Activated CD4-positive, alpha-beta T cell treated with anti-CD3 and anti-CD28 coated beads for 36 hours (primary cell): ENCODE measurements around the gene ALAD. TPM values are rescaled to one million over a fixed set of nuclear protein-coding genes. Genes with fewer than 3 reads are reported as not detected.

Experiments used
- ATAC-seq: fragments of 200-7000 bp; cut with Tn5 transposase; one replicate; pipeline ENCODE4 v1.10.0; 2021; ENCODE audit warnings: mild to moderate bottlenecking, moderate library complexity
- CTCF ChIA-PET: fragments of 350-600 bp; sonication (Branson Sonifier 250); formaldehyde crosslinking; loops from one replicate; lab custom pipeline; 2021; ENCODE audit warnings: antibody characterized with exemption; lab: Charles Lee
- POLR2A ChIA-PET: fragments of 350-600 bp; sonication (Branson Sonifier 250); formaldehyde crosslinking; loops from one replicate; lab custom pipeline; 2021; ENCODE audit warnings: antibody characterized with exemption, inconsistent platforms; lab: Charles Lee
- DNase-seq: peaks from one replicate; pipeline ENCODE4 v3.0.0-alpha.2; 2020
- H3K27ac Mint-ChIP-seq: one replicate; pipeline ENCODE4 v1.8.0; 2021; ENCODE audit warnings: mixed read lengths
- H3K27me3 Mint-ChIP-seq: one replicate; pipeline ENCODE4 v1.8.0; 2021; ENCODE audit warnings: mixed read lengths
- H3K36me3 Mint-ChIP-seq: one replicate; pipeline ENCODE4 v1.8.0; 2021; ENCODE audit warnings: low read depth, mixed read lengths
- H3K4me1 Mint-ChIP-seq: one replicate; pipeline ENCODE4 v1.8.0; 2021; ENCODE audit warnings: mixed read lengths
- H3K4me3 Mint-ChIP-seq: one replicate; pipeline ENCODE4 v1.8.0; 2021; ENCODE audit warnings: mild to moderate bottlenecking, moderate library complexity, mixed read lengths
- H3K9me3 Mint-ChIP-seq: one replicate; pipeline ENCODE4 v1.8.0; 2021; ENCODE audit warnings: low read depth, mixed read lengths
- intact Hi-C, 2 experiments: fragments of 100-400 bp; cut with DNase I in 1 of 2; cut with micrococcal nuclease in 1 of 2; formaldehyde crosslinking; loops; one replicate each; pipeline versions ENCODE4 v1.14.2 to v1.15.1; 2022 to 2024; cut with DNase I, micrococcal nuclease
- total RNA-seq, 2 experiments: library from RNA; stranded (reverse); gene quantifications; one replicate each; pipeline ENCODE4 v1.2.3, GENCODE V29; 2021

ALAD gene
- total RNA-seq, 2 experiments from 2014 or later, result 20.2 to 30.1 TPM

DNA sequence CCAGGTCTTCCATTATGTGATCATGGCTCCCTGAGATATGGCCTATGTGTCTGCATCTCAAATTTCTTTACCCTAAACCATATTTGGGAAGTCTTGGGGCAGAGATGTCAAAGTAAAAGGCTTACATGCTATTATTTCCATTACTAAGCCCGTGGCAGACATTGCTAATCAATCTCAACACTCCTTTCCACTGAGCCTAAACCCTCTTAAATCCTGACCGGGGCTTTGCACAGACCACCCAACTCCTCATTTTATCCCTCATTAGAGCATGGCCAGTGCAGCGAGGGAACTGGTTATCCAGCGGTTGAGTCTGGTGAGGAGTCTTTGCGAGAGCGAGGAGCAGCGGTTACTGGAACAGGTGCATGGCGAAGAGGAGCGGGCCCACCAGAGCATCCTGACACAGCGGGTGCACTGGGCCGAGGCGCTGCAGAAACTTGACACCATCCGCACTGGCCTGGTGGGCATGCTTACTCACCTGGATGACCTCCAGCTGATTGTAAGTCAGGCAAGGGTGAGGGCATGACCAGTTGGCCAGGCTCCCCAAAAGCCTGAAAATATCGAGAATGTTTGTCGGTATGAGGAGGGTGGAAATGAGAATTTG lies 40.7 kb downstream of the ALAD start:
- ChIA-PET CTCF (no interaction called here), POLR2A (interaction anchor here (1.5 kb wide), 1 partner anchor 9 kb away, joined by 6 read pairs; no protein-coding TSS in a partner anchor)
- Mint-ChIP-seq H3K9me3 (no peaks in the 10 kb centered on the region), H3K4me3 (no peak overlapping the region), H3K27me3 (peaks cover 8% of the 10 kb centered on the region), H3K4me1 (peaks cover 14% of the 10 kb centered on the region), H3K36me3 (no peaks in the 10 kb centered on the region), H3K27ac (no peak overlapping the region)
- DNase-seq (no peak), ATAC-seq (no peak)
- intact Hi-C loops, result no loop called here

DNA sequence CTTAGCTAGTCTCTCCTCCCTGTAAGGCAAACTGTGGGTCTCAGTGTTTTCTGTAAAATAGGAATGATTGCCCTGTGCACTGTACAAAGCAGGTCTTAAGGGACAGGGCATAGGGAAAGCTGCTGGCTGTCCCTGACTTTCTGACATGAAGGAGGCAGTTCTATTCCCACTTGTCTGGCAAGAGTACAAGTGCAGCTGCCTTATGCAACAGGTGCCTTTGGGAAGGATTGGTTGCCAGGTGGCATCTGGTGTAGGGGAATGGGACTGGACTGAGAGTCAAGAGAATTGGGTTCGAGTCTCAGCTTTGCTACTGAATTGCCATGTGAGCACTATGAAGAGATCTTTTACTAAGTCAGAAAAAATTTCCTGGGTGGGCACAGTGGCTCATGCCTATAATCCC lies 41.7 kb downstream of the ALAD start:
- intact Hi-C loops, result no loop called here
- no peak overlapping the region for H3K4me3 Mint-ChIP-seq
- no peak overlapping the region for H3K27ac Mint-ChIP-seq
- POLR2A ChIA-PET, result no interaction called here
- peaks cover 8% of the 10 kb centered on the region for H3K27me3 Mint-ChIP-seq
- CTCF ChIA-PET, result interaction anchor here (0.5 kb wide), 1 partner anchor 168 kb away, joined by 3 read pairs; no protein-coding TSS in a partner anchor
- ATAC-seq (no peak), DNase-seq (no peak)
- no peaks in the 10 kb centered on the region for H3K36me3 Mint-ChIP-seq
- H3K4me1 Mint-ChIP-seq, result peaks cover 14% of the 10 kb centered on the region
- no peaks in the 10 kb centered on the region for H3K9me3 Mint-ChIP-seq

DNA sequence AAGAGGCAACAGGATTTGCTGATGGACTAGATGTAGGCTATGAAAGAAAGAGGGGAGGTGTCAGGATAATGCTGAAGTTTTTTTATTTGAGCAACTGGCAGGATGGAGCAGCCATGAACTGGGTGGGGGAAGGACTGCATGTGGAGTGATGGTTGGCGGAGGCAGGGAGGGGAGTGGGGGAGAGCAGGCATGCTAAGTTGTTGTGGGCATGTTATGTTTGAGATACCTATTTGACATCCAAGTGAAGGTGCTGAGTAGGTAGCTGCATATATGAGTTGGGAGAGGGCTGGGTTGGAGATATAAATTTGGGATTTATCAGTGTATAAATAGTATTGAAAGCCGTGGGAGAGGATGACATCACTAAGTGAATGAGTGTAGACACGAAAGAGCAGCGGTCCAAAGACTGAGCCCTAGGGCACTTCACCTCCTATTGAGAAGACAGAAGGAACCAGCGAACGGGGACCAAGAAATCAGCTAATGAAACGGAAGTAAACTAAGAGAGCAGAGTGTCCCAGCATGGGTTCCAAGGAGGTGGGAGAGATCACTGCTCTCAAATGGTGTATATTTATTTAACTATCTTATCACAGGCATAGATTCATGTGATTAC lies 44.3 kb downstream of the ALAD start:
- POLR2A ChIA-PET, result no interaction called here
- H3K4me3 Mint-ChIP-seq, result no peak overlapping the region
- CTCF ChIA-PET, result interaction anchor here (2.1 kb wide), 1 partner anchor 17 kb away, joined by 6 read pairs; the partner anchor contains the start of gene WDR31
- H3K27me3 Mint-ChIP-seq, result peaks cover 23% of the 10 kb centered on the region
- no peaks in the 10 kb centered on the region for H3K36me3 Mint-ChIP-seq
- no peaks in the 10 kb centered on the region for H3K9me3 Mint-ChIP-seq
- no peak for ATAC-seq
- no peak for DNase-seq
- H3K27ac Mint-ChIP-seq, result no peak overlapping the region
- intact Hi-C loops, result no loop called here
- peaks cover 17% of the 10 kb centered on the region for H3K4me1 Mint-ChIP-seq

- H3K9me3 Mint-ChIP-seq, result no peaks in the 10 kb centered on the region
Measured at GRCh38 chr9:113355040-113355596, 46.0 kb downstream of the ALAD start.

GRCh38 chr9:113352411-113352810 lies 48.7 kb downstream of the ALAD start:
- Mint-ChIP-seq H3K9me3 (no peaks in the 10 kb centered on the region), H3K36me3 (no peaks in the 10 kb centered on the region), H3K4me3 (no peak overlapping the region), H3K4me1 (peaks cover 33% of the 10 kb centered on the region), H3K27me3 (peaks cover 44% of the 10 kb centered on the region), H3K27ac (peak overlapping the region; percentile 8)
- no peak for ATAC-seq
- ChIA-PET POLR2A (interaction anchor here (0.6 kb wide), 1 partner anchor 226 kb away, joined by 3 read pairs; no protein-coding TSS in a partner anchor), CTCF (interaction anchor here (0.6 to 1.4 kb wide), 4 partner anchors 15 to 251 kb away, joined by 3 to 4 read pairs (median 4); partner anchors contain the start of gene HDHD3)
- DNase-seq, result no peak
- intact Hi-C loops, result no loop called here

More at GRCh38 chr9:113355040-113355596, 46.0 kb downstream of the ALAD start:
- no peak overlapping the region for H3K27ac Mint-ChIP-seq
- no peak for DNase-seq
- POLR2A ChIA-PET, result no interaction called here
- intact Hi-C loops, result no loop called here
- H3K27me3 Mint-ChIP-seq, result peaks cover 37% of the 10 kb centered on the region
- peaks cover 21% of the 10 kb centered on the region for H3K4me1 Mint-ChIP-seq
- H3K36me3 Mint-ChIP-seq, result no peaks in the 10 kb centered on the region
- CTCF ChIA-PET, result no interaction called here
- no peak overlapping the region for H3K4me3 Mint-ChIP-seq
- no peak for ATAC-seq

- ATAC-seq (no peak), DNase-seq (no peak)
- H3K36me3 Mint-ChIP-seq, result no peaks in the 10 kb centered on the region
- no peak overlapping the region for H3K27ac Mint-ChIP-seq
- peaks cover 44% of the 10 kb centered on the region for H3K27me3 Mint-ChIP-seq
- intact Hi-C loops, result no loop called here
- no peak overlapping the region for H3K4me3 Mint-ChIP-seq
- no peaks in the 10 kb centered on the region for H3K9me3 Mint-ChIP-seq
- ChIA-PET POLR2A (interaction anchor here (0.6 to 0.8 kb wide), 2 partner anchors 12 to 18 kb away, joined by 3 read pairs; partner anchors contain the start of gene WDR31), CTCF (interaction anchor here (0.6 to 1.4 kb wide), 6 partner anchors 15 to 1647 kb away, joined by 3 to 4 read pairs (median 3); partner anchors contain the start of gene HDHD3)
- peaks cover 33% of the 10 kb centered on the region for H3K4me1 Mint-ChIP-seq
Measured at GRCh38 chr9:113352006-113352405, 49.1 kb downstream of the ALAD start.

DNA sequence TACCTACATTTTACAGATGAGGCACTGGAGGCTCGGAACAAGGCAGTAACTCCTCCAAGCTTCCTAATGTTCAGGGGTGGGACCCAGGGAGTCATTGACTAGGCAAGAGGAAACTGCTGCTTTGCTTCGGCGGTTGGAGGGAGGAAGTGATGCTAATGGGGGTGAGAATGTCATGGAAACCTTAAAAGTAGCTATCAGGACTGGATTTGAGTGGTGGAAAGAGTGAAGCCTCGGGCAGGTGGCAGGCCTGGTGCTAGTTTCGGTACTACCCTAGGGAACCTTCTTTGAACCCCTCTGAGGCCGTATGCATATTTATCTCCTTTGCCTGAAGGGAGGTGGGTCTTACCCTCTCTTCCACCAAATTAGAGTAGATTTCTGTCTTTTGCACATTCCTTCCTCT lies 50.1 kb downstream of the ALAD start:
- CTCF ChIA-PET, result interaction anchor here (0.6 to 2.8 kb wide), 10 partner anchors 11 to 766 kb away, joined by 3 to 11 read pairs (median 4); partner anchors contain the start of genes HDHD3 and WDR31
- POLR2A ChIA-PET, result interaction anchor here (0.6 to 1.9 kb wide), 5 partner anchors 10 to 481 kb away, joined by 3 to 6 read pairs (median 4); partner anchors contain the start of genes C9orf43, POLE3 and WDR31
- no peaks in the 10 kb centered on the region for H3K9me3 Mint-ChIP-seq
- peaks cover 37% of the 10 kb centered on the region for H3K27me3 Mint-ChIP-seq
- peak; percentile 67 for DNase-seq
- H3K4me1 Mint-ChIP-seq, result peaks cover 36% of the 10 kb centered on the region
- intact Hi-C loops, result loop anchor here (1.0 to 2.0 kb wide), 4 partner anchors 10 to 60 kb away; partner anchors contain the start of genes ALAD (in 1 of the 2), C9orf43 (in 1 of the 2), POLE3 (in 1 of the 2) and WDR31 (in 1 of the 2)
- ATAC-seq, result peak; percentile 47
- H3K27ac Mint-ChIP-seq, result peak overlapping the region; percentile 71
- peak overlapping the region; percentile 75 for H3K4me3 Mint-ChIP-seq
- no peaks in the 10 kb centered on the region for H3K36me3 Mint-ChIP-seq

DNA sequence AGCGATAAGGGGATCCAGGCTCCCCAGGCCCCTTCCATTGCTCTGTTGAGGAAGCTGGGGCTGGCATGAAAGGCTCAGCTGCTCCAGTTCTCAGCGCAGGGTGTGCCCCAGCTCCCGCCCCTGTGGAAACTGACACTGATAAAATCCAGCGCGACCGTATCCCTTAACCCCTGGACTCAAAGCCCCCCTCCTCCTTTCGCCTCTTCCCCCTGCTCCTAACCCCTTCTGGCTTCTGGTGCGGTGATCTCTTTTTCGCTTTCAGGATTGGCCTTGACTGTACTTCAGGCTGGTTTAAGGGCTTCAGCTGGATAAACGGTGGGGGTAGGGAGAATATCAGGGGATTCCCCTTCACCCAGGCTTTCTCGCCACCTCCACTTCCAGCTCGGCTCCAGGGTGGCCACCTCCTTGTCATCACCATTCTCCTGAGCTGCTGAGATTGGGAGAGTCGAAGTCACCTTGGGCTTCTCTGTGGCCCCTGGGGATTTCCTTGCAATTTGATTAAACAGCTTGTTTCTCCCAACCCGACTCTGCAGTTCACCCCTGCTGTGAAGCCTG lies 50.9 kb downstream of the ALAD start:
- ChIA-PET POLR2A (interaction anchor here (0.7 to 1.9 kb wide), 4 partner anchors 10 to 60 kb away, joined by 3 to 6 read pairs (median 4); partner anchors contain the start of genes C9orf43, POLE3 and WDR31), CTCF (interaction anchor here (0.5 to 2.8 kb wide), 10 partner anchors 10 to 766 kb away, joined by 3 to 11 read pairs (median 4); partner anchors contain the start of gene WDR31)
- intact Hi-C loops, result loop anchor here (1.0 to 2.0 kb wide), 3 partner anchors 10 to 61 kb away; partner anchors contain the start of genes ALAD (in 1 of the 2), C9orf43 (in 1 of the 2), POLE3 (in 1 of the 2) and WDR31 (in 1 of the 2)
- peak; percentile 37 for DNase-seq
- Mint-ChIP-seq H3K4me1 (peaks cover 44% of the 10 kb centered on the region), H3K27me3 (peaks cover 37% of the 10 kb centered on the region), H3K27ac (peak overlapping the region; percentile 71), H3K36me3 (no peaks in the 10 kb centered on the region), H3K9me3 (no peaks in the 10 kb centered on the region), H3K4me3 (peak overlapping the region; percentile 75)
- peak; percentile 20 for ATAC-seq

- Mint-ChIP-seq H3K4me1 (peaks cover 48% of the 10 kb centered on the region), H3K27me3 (peaks cover 37% of the 10 kb centered on the region)
- intact Hi-C loops, result loop anchor here (1.0 to 10.0 kb wide), 7 partner anchors 9 to 295 kb away; partner anchors contain the start of genes WDR31 (in 2 of the 2), ALAD (in 1 of the 2), C9orf43 (in 1 of the 2) and CDC26 (in 1 of the 2)
Measured at GRCh38 chr9:113349445-113350094, 51.5 kb downstream of the ALAD start, which contains the start of gene BSPRY. BSPRY (plus strand) TSS chr9:113349541; CDS start chr9:113349580, 39 bp downstream.

GRCh38 chr9:113349066-113349444 lies 52.0 kb downstream of the ALAD start:
- POLR2A ChIA-PET, result interaction anchor here (1.3 kb wide), 1 partner anchor 9 kb away, joined by 5 read pairs; the partner anchor contains the start of gene WDR31
- intact Hi-C loops, result loop anchor here in 1 of 2 experiments (1.0 to 10.0 kb wide), 5 partner anchors 9 to 294 kb away; partner anchors contain the start of genes CDC26, PRPF4, SLC31A2 and WDR31
- H3K27me3 Mint-ChIP-seq, result peaks cover 37% of the 10 kb centered on the region

More at GRCh38 chr9:113349445-113350094, 51.5 kb downstream of the ALAD start, which contains the start of gene BSPRY:
- H3K27ac Mint-ChIP-seq, result peak within 1 kb of the TSS; percentile 71
- ATAC-seq (peak; percentile 42), DNase-seq (peak; percentile 48)
- CTCF ChIA-PET, result interaction anchor here (0.9 to 2.8 kb wide), 6 partner anchors 10 to 80 kb away, joined by 3 to 11 read pairs (median 4); partner anchors contain the start of gene WDR31
- peak within 1 kb of the TSS; percentile 75 for H3K4me3 Mint-ChIP-seq
- no peaks in the 10 kb centered on the region for H3K36me3 Mint-ChIP-seq
- POLR2A ChIA-PET, result interaction anchor here (1.2 to 1.3 kb wide), 2 partner anchors 9 to 61 kb away, joined by 3 to 5 read pairs; partner anchors contain the start of genes C9orf43, POLE3 and WDR31
- H3K9me3 Mint-ChIP-seq, result no peaks in the 10 kb centered on the region

More at GRCh38 chr9:113349066-113349444, 52.0 kb downstream of the ALAD start:
- CTCF ChIA-PET, result interaction anchor here (0.9 to 2.8 kb wide), 4 partner anchors 9 to 79 kb away, joined by 3 to 11 read pairs (median 4); partner anchors contain the start of gene WDR31
- Mint-ChIP-seq H3K9me3 (no peaks in the 10 kb centered on the region), H3K4me3 (peak overlapping the region; percentile 66), H3K27ac (no peak overlapping the region), H3K4me1 (peaks cover 48% of the 10 kb centered on the region), H3K36me3 (no peaks in the 10 kb centered on the region)
- ATAC-seq, result no peak
- DNase-seq, result no peak
